T-helper 9 cell (primary cell): Measurements from ENCODE around the gene ZFYVE21.

Experiments used
- DNase-seq: peaks from one replicate; pipeline ENCODE4 v3.0.0-alpha.2; 2020

The ZFYVE21 gene

GRCh38 chr14:103706551-103707328 is 8.9 kb upstream of the ZFYVE21 start:
- DNase-seq: no peak

- DNase-seq: no peak
Measured at GRCh38 chr14:103707329-103708263, 8.0 kb upstream of the ZFYVE21 start.

GRCh38 chr14:103708750-103709187 is 6.8 kb upstream of the ZFYVE21 start:
- no peak for DNase-seq

- DNase-seq: no peak
Measured at GRCh38 chr14:103709814-103710213, 5.8 kb upstream of the ZFYVE21 start.

- DNase-seq: no peak
Measured at GRCh38 chr14:103710771-103711377, 4.7 kb upstream of the ZFYVE21 start.

- no peak for DNase-seq
Measured at GRCh38 chr14:103711516-103712431, 3.8 kb upstream of the ZFYVE21 start.

- no peak for DNase-seq
Measured at GRCh38 chr14:103712633-103713247, 2.9 kb upstream of the ZFYVE21 start.

- no peak for DNase-seq
Measured at GRCh38 chr14:103713304-103714062, 2.1 kb upstream of the ZFYVE21 start.

GRCh38 chr14:103714063-103714724 is 1.4 kb upstream of the ZFYVE21 start:
- DNase-seq: no peak

GRCh38 chr14:103716091-103716801 is 636 bp downstream of the ZFYVE21 start:
- DNase-seq: no peak

- no peak for DNase-seq
Measured at GRCh38 chr14:103716899-103717411, 1.3 kb downstream of the ZFYVE21 start.

GRCh38 chr14:103718572-103718971 is 3.0 kb downstream of the ZFYVE21 start:
- DNase-seq: no peak

GRCh38 chr14:103719751-103720150 is 4.1 kb downstream of the ZFYVE21 start:
- no peak for DNase-seq

GRCh38 chr14:103721334-103722120 is 5.9 kb downstream of the ZFYVE21 start:
- no peak for DNase-seq

- no peak for DNase-seq
Measured at GRCh38 chr14:103723748-103724081, 8.1 kb downstream of the ZFYVE21 start.

GRCh38 chr14:103724116-103724515 is 8.5 kb downstream of the ZFYVE21 start:
- no peak for DNase-seq

GRCh38 chr14:103725001-103725682 is 9.5 kb downstream of the ZFYVE21 start:
- no peak for DNase-seq
